NCI-H510A treated with DMSO at 0.1 percent for 48 hours (cell line): ENCODE results near the gene EDIL3.

ENCODE experiments used
- DNase-seq: peaks from one replicate; lab custom pipeline; 2025; lab: John Stamatoyannopoulos, UW

Gene EDIL3

DNA sequence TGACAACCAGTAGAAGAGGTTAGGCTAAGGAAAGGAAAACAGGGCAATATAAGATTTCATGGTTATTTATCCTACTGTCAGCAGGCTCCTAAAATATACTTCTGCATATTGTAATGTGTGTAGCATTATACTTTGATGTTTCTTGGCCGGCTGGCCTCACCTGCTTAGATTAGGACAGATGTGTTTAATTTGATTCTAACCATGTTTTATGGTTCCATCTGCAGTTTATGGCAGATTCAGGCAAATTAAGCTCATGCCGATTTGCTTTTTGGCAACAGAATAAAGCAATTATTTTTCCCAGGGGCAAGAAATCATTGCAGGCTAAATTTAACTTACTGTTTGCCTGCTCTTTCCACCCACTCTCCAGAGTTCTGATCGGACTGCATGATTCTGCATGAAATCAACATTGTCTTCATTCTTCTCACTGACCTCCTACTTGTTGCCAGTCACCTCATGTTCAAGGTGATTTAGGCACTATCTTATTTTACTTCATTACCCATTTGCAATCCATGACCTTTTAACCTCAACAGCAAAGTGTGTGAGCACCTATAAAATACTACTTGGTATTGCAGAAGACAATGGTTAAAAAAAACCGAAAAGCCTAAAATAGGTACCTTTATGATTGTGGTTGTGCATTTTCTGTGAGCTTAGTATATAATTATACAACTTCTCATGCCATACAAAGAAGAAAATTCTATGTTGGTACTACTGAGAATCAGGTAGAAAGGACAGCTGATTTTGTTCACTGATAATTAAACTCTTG lies 125.2 kb downstream of the EDIL3 start:
- no peak for DNase-seq

GRCh38 chr5:84257061-84257460 lies 127.6 kb downstream of the EDIL3 start:
- DNase-seq: no peak

GRCh38 chr5:84255315-84255714 lies 129.4 kb downstream of the EDIL3 start:
- no peak for DNase-seq

GRCh38 chr5:84253946-84254345 lies 130.7 kb downstream of the EDIL3 start:
- DNase-seq: no peak

GRCh38 chr5:84251503-84251902 lies 133.2 kb downstream of the EDIL3 start:
- no peak for DNase-seq

- DNase-seq: no peak
These were observed 134.6 kb downstream of the EDIL3 start for GRCh38 chr5:84249918-84250630.

GRCh38 chr5:84248013-84248412 lies 136.7 kb downstream of the EDIL3 start:
- DNase-seq: no peak

GRCh38 chr5:84242286-84242685 lies 142.4 kb downstream of the EDIL3 start:
- DNase-seq: no peak

- no peak for DNase-seq
These were observed 145.2 kb downstream of the EDIL3 start for GRCh38 chr5:84239494-84239893.

GRCh38 chr5:84237126-84237525 lies 147.6 kb downstream of the EDIL3 start:
- DNase-seq: no peak

- no peak for DNase-seq
These were observed 153.2 kb downstream of the EDIL3 start for GRCh38 chr5:84231433-84231832.

DNA sequence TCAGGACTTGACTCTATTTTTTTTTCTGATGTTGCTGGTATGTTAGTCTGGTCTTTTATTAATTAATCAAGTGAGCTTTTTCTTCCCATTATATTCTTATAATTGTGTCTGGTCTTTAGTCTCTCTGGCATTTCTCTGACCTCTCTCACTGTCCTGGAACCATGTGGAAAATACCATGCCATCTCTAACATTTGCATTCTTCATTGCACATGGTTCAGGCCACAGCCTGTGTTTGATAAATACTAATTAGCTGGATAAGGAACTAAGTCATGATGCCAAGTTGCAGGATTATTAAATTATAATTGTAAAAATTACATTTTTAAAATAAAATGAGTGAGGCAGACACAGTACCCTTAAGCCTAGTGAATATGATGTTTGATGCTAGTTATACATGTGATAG lies 155.6 kb downstream of the EDIL3 start:
- no peak for DNase-seq

GRCh38 chr5:84228266-84228665 lies 156.4 kb downstream of the EDIL3 start:
- no peak for DNase-seq

GRCh38 chr5:84227236-84227635 lies 157.4 kb downstream of the EDIL3 start:
- no peak for DNase-seq

GRCh38 chr5:84218546-84218945 lies 166.1 kb downstream of the EDIL3 start:
- DNase-seq: no peak

- DNase-seq: no peak
These were observed 169.2 kb downstream of the EDIL3 start for GRCh38 chr5:84215521-84215920.

- DNase-seq: no peak
These were observed 170.8 kb downstream of the EDIL3 start for GRCh38 chr5:84213861-84214260.

GRCh38 chr5:84213212-84213611 lies 171.5 kb downstream of the EDIL3 start:
- no peak for DNase-seq

DNA sequence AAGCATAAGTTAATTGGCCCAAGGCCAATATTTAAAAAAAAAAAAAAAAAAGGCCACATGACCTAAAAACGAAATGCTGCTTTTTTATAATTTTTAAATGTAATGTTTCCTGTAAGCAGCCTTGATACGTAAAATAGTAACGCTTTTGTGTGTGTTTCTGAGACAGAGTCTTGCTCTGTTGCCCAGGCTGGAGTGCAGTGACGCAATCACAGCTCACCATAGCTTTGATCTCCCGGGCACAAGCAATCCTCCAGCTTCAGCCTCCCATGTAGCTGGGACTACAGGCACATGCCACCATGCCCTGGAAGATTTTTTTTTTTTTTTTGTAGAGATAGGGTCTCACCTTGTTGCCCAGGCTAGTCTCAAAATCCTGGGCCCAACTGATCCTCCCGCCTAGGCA lies 179.9 kb downstream of the EDIL3 start:
- DNase-seq: no peak

DNA sequence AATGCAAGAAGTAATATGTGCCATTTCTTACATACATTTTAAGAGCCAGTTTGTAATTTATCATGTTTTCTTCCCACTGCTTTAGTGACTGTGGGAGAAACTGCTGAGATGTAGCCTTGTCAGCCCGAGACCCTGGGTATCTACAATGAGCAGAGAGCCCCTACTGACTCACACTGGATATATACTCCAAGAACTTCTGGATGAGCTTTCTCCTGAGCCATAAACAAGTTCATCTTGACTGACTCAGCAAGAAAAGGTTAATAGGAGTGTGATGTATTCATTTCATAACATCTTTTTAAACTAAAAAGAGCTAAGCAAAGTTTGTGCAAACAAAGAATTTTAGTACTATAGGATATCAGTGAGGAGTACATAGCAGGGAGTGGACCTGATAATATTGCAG lies 182.5 kb downstream of the EDIL3 start:
- DNase-seq: no peak

DNA sequence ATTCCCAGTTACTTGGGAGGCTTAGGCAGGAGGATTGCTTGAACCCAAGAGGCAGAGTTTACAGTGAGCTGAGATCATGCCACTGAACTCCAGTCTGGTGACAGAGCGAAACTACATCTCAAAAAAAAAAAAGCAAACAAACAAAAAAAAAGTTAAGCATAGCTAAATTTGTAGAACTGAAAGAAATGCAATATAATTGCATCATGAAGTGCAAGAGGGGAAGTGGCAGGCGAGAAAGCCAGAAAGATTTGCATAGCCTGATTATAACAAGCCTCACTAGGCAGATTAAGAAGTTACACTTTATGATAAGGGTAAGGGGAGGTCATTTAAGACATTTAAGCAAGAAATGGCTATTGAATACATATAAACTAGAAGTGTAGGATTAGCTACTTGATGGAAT lies 187.1 kb downstream of the EDIL3 start:
- DNase-seq: no peak

DNA sequence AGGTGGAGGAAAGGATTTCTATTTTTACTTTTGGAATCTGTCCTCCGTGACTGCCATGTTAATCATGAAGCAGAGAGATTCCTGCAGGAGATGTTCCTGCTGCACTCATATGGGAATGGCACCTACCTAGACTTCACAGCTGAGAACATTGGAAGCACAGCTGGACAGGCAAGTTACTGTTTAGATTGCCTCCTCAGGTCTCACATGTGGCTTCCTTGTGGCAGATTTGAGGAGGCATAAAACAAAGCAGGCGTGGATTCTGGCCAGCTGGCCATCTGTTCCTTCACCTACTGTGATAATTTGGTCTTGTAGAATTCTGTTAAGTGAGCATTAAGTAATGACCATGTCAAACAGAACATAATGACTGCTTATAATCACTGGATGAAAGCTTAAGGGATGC lies 193.4 kb downstream of the EDIL3 start:
- no peak for DNase-seq

GRCh38 chr5:84184857-84185256 lies 199.8 kb downstream of the EDIL3 start:
- DNase-seq: no peak

DNA sequence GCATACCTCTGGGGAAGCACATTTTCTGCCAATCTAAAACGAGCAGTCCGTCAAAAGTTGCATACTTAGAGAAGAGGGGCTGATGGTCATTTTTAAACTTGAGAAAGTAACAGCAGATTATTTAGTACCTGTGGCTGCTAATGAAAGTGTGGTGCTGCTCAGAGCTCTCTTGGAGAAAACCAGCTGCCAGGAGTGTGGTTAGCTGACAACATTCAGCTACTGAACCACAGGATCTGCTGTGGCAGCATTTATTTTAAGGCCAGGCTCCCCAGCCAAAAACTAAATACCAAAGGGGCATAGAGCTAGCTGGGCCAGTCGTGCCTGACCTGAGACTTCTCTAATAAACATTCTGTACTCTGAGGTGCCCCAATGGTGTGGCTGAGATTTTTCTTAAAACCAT lies 203.6 kb downstream of the EDIL3 start:
- DNase-seq: no peak
